Neural progenitor cell (in vitro differentiated cells): ENCODE measurements around the gene JMJD7.
"Not testable (repeated sequence)": the region's sequence is repeated elsewhere in the genome, so short reads cannot be mapped to it uniquely, and the experiment has no call there.

Experiments
- EZH2 ChIP-seq: fragments of 200-600 bp; sonication (generic); IDR thresholded peaks from 2 replicates; pipeline ENCODE4 v1.6.1; 2017; ENCODE audit warnings: antibody characterized with exemption, mild to moderate bottlenecking, moderate library complexity
- TF ChIP-seq, protein P1 (sequence below): fragments of 200-600 bp; sonication (generic); IDR thresholded peaks from 2 replicates; pipeline ENCODE4 v1.5.1; 2017; ENCODE audit warnings: antibody characterized with exemption, mild to moderate bottlenecking

- TF ChIP-seq, protein P1, sequence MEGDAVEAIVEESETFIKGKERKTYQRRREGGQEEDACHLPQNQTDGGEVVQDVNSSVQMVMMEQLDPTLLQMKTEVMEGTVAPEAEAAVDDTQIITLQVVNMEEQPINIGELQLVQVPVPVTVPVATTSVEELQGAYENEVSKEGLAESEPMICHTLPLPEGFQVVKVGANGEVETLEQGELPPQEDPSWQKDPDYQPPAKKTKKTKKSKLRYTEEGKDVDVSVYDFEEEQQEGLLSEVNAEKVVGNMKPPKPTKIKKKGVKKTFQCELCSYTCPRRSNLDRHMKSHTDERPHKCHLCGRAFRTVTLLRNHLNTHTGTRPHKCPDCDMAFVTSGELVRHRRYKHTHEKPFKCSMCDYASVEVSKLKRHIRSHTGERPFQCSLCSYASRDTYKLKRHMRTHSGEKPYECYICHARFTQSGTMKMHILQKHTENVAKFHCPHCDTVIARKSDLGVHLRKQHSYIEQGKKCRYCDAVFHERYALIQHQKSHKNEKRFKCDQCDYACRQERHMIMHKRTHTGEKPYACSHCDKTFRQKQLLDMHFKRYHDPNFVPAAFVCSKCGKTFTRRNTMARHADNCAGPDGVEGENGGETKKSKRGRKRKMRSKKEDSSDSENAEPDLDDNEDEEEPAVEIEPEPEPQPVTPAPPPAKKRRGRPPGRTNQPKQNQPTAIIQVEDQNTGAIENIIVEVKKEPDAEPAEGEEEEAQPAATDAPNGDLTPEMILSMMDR = not testable (repeated sequence)
- TF ChIP-seq EZH2 = not testable (repeated sequence)
Measured at GRCh38 chr15:41831291-41831690, 3.4 kb downstream of the JMJD7 start.
